Cardiac muscle cell (in vitro differentiated cells and primary cell): ENCODE results near the gene PYROXD2. TPM values are rescaled to one million over a fixed set of nuclear protein-coding genes. Genes with fewer than 3 reads are reported as not detected.
"Not testable (repeated sequence)": the region's sequence is repeated elsewhere in the genome, so short reads cannot be mapped to it uniquely, and the experiment has no call there.

Experiments used
- DNase-seq, 2 donors: peaks; one replicate each; pipeline versions ENCODE4 v3.0.0 to v3.0.0-alpha.2; 2010 to 2017; ENCODE audit warnings: low read depth in 1 of 2, low spot score in 1 of 2
- H3K27ac ChIP-seq: fragments of 200-600 bp; sonication (generic); 2 replicates; pipeline ENCODE4 v1.5.1; 2016
- H3K27me3 ChIP-seq: fragments of 200-600 bp; sonication (generic); 2 replicates; pipeline ENCODE4 v1.6.0; 2016; ENCODE audit warnings: control low read depth
- H3K36me3 ChIP-seq: fragments of 200-600 bp; sonication (generic); 2 replicates; pipeline ENCODE4 v1.5.1; 2016; ENCODE audit warnings: control low read depth
- H3K4me1 ChIP-seq: fragments of 200-600 bp; sonication (generic); 2 replicates; pipeline ENCODE4 v1.8.1; 2017; ENCODE audit warnings: low read depth, mild to moderate bottlenecking, mixed run types
- H3K4me3 ChIP-seq: fragments of 200-600 bp; sonication (generic); 2 replicates; pipeline ENCODE4 v1.5.1; 2016; ENCODE audit warnings: mild to moderate bottlenecking
- H3K9me3 ChIP-seq: fragments of 200-600 bp; sonication (generic); 2 replicates; pipeline ENCODE4 v1.5.1; 2017; ENCODE audit warnings: low read depth, mild to moderate bottlenecking, control low read depth
- polyA plus RNA-seq: library from polyadenylated mRNA; unstranded; fragments of >200 nt; fragmentation: Nextera tagmentation; extraction: Ambion mirVana; gene quantifications from 2 replicates; pipeline ENCODE4 v1.2.1, GENCODE V29; 2016
- total RNA-seq: library from RNA; depleted of rRNA; stranded (reverse); fragments of >200 nt; gene quantifications from 2 replicates; pipeline ENCODE4 v1.2.3, GENCODE V29; 2016
- TF ChIP-seq, protein P1 (sequence below): IDR thresholded peaks from 2 replicates; pipeline ENCODE4 v1.5.1; 2012; ENCODE audit warnings: low read depth, mild to moderate bottlenecking, low read length

The PYROXD2 gene
- total and polyA plus RNA-seq, 2 experiments from 2014 or later, result 27.5 to 45.1 TPM

DNA sequence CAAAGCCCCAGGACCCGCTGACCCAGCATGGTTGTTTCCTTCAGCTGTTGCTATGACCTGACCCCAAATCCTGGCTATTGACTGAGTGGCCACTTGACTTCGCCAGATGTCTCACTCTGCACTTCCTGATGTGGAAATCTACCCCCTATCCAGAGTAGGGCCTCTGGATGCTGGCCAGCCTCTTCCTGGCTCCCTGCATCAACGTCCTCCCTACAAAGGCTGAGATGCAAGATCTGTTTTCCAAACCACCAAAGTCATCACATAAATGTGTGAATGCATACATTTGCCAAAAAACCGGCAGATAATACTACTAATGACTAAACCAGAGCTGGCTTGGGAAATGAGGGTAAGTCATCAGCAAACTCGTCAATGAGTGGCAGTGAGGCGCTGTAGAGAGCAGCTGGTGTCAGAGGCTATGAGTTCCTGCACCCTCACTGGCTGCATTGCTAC is 70.4 kb downstream of the PYROXD2 start:
- TF ChIP-seq, protein P1, sequence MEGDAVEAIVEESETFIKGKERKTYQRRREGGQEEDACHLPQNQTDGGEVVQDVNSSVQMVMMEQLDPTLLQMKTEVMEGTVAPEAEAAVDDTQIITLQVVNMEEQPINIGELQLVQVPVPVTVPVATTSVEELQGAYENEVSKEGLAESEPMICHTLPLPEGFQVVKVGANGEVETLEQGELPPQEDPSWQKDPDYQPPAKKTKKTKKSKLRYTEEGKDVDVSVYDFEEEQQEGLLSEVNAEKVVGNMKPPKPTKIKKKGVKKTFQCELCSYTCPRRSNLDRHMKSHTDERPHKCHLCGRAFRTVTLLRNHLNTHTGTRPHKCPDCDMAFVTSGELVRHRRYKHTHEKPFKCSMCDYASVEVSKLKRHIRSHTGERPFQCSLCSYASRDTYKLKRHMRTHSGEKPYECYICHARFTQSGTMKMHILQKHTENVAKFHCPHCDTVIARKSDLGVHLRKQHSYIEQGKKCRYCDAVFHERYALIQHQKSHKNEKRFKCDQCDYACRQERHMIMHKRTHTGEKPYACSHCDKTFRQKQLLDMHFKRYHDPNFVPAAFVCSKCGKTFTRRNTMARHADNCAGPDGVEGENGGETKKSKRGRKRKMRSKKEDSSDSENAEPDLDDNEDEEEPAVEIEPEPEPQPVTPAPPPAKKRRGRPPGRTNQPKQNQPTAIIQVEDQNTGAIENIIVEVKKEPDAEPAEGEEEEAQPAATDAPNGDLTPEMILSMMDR, result no peak
- H3K4me1 ChIP-seq, result peaks cover 32% of the 10 kb centered on the region
- no peaks in the 10 kb centered on the region for H3K9me3 ChIP-seq
- no peaks in the 10 kb centered on the region for H3K36me3 ChIP-seq
- peak overlapping the region; percentile 1 for H3K27ac ChIP-seq
- peak; percentile 74 to 98 for DNase-seq
- H3K27me3 ChIP-seq, result no peaks in the 10 kb centered on the region
- H3K4me3 ChIP-seq, result no peak overlapping the region

DNA sequence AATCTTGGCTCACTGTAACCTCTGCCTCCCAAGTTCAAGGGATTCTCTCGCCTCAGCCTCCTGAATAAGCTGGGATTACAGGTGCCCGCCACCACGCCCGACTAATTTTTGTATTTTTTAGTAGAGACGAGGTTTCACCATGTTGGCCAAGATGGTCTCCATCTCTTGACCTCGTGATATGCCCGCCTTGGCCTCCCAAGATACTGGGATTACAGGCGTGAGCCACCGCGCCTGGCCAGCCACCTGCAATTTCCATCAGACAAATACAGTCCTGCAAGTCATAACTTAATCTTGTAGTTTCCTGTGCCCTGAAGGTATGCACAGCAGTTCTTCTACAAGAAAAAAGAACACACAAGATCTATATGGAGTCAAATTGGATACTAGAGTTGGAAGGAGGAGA is 73.3 kb downstream of the PYROXD2 start:
- H3K27ac ChIP-seq, H3K27me3 ChIP-seq, H3K9me3 ChIP-seq, H3K36me3 ChIP-seq, H3K4me3 ChIP-seq, DNase-seq: not testable (repeated sequence)
- peaks cover 39% of the 10 kb centered on the region for H3K4me1 ChIP-seq

DNA sequence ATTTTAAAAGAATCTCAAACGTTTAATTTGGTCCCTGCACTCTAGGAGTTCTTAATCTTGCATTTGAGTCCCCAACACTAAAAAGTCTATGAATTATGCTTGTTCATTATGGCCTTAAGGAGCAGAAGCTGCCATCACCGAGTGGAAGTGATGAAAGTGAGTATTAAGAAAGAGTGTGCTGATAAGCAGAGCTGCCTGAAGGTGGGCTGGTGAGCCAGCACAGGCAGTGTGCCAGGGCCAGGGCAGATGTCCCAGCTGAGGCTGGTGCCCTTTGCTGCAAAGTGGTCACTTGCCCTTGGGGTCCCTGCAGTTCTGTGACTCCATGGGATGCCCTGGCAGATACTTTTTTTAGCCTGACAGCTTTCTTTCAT is 74.1 kb downstream of the PYROXD2 start:
- peaks cover 39% of the 10 kb centered on the region for H3K4me1 ChIP-seq
- DNase-seq, result peak; percentile 23 to 49
- H3K9me3 ChIP-seq, result no peaks in the 10 kb centered on the region
- no peaks in the 10 kb centered on the region for H3K36me3 ChIP-seq
- H3K27ac ChIP-seq, result peak overlapping the region; percentile 74
- TF ChIP-seq, protein P1, result no peak
- no peaks in the 10 kb centered on the region for H3K27me3 ChIP-seq
- H3K4me3 ChIP-seq, result no peak overlapping the region

DNA sequence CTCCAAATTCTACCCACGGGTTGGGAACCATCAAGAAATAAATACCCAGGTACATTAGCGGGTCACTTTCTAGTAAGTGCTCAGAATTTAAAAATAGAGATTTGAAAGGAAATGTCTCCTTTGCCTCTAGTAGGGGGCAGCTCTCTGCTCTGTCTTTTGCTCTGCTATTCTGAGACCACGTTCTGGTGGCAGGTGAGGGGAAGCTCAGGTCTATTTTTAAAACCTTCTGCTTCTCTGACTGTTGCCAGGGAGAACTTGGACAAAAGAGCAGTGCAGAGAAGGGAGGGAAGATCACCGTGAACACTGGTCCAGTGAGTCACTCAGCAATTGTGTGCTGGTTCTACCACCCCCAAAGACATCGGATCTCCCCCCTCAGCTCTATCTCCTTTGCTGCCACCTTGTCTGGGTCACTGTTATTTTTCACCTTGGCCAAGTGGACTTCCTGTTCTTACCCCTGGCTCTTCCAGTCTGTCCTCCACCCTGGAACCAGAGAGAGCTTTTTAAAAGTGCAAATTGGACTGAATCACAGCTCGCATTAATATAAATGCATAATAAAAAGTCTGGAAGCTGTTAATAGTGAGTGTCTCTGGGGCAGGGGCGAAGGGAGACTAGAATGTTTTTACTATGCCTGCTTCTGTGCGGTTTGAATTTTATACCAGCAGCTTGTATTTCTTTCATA is 74.6 kb downstream of the PYROXD2 start:
- no peaks in the 10 kb centered on the region for H3K9me3 ChIP-seq
- no peaks in the 10 kb centered on the region for H3K36me3 ChIP-seq
- H3K27me3 ChIP-seq, result no peaks in the 10 kb centered on the region
- H3K27ac ChIP-seq, result peak overlapping the region; percentile 74
- TF ChIP-seq, protein P1, result no peak
- H3K4me1 ChIP-seq, result peaks cover 39% of the 10 kb centered on the region
- H3K4me3 ChIP-seq, result no peak overlapping the region
- DNase-seq, result peak; percentile 29 to 36

DNA sequence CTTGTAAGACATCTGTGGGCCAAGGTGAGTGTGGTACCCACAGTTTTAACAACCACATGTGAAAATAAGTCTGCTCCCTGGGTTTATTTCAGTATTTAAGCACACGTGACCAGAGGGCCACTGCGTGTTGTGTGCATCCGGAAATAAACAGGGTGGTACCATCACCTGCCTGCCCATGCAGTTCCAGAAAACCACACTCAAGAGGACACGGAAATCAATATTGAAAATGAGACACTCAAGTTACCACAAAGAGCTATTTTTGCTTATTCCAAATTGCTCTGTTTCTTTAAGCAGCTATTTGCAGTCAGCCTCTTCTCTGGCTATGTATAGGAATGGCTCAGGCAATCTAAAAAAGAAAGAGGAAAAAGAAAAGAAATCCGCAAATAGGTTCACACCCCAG is 75.2 kb downstream of the PYROXD2 start:
- Histone ChIP-seq H3K4me1 (peaks cover 34% of the 10 kb centered on the region), H3K27me3 (no peaks in the 10 kb centered on the region), H3K36me3 (no peaks in the 10 kb centered on the region), H3K9me3 (no peaks in the 10 kb centered on the region), H3K4me3 (no peak overlapping the region), H3K27ac (peak overlapping the region; percentile 74)
- TF ChIP-seq, protein P1, result no peak
- DNase-seq, result no peak

DNA sequence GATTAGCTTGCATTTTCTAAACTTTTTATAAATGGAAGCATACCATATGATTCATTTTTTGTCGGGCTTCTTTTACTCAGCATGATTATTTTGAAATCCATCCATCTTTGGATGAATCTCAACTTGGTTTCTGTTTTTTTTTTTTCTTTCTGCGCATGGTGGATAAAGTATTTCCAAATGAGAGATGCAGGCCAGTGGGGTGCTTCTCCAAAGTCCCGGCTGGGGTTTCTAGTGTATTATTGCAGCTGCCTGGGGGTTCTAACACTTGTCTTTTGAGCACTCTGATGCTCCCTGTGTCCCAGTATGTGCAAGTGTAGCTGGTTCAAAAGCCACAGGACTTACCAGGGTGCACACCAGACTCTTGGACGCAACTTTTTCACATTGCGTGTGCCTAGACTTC is 76.1 kb downstream of the PYROXD2 start:
- DNase-seq, result peak in 1 of 2 donors; percentile 16
- H3K9me3 ChIP-seq, result no peaks in the 10 kb centered on the region
- TF ChIP-seq, protein P1, result no peak

More for the DNA sequence above, 76.1 kb downstream of the PYROXD2 start:
- Histone ChIP-seq H3K4me3 (no peak overlapping the region), H3K36me3 (no peaks in the 10 kb centered on the region), H3K4me1 (peaks cover 26% of the 10 kb centered on the region), H3K27me3 (no peaks in the 10 kb centered on the region), H3K27ac (no peak overlapping the region)
